ENCODE measurements around the gene TFDP1.
"Not testable (repeated sequence)": the region's sequence is repeated elsewhere in the genome, so short reads cannot be mapped to it uniquely, and the experiment has no call there.

The TFDP1 gene

GRCh38 chr13:113621046-113621445 lies 36.5 kb downstream of the TFDP1 start:
- DNase-seq: no peak

DNA sequence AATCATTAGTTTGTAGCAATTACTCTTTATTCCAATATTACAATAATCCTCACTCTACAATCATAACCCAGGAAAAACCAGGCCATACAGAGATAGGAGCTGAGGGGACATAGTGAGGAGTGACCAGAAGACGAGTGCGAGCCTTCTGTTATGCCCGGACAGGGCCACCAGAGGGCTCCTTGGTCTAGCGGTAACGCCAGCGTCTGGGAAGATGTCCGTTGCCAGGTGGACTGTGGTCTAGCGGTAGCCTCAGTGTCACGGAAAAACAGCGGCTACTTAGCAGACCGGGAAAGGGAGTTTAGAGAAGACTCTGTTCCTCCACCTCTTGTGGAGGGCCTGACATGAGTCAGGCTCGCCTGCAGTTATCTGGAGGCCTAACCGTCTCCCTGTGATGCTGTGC lies 36.9 kb downstream of the TFDP1 start:
- not testable (repeated sequence) for DNase-seq

- not testable (repeated sequence) for DNase-seq
These were observed 37.5 kb downstream of the TFDP1 start for GRCh38 chr13:113621986-113622550.

- no peak for DNase-seq
These were observed 38.4 kb downstream of the TFDP1 start for GRCh38 chr13:113622791-113623490.

GRCh38 chr13:113623491-113624234 lies 39.1 kb downstream of the TFDP1 start:
- no peak for DNase-seq

DNA sequence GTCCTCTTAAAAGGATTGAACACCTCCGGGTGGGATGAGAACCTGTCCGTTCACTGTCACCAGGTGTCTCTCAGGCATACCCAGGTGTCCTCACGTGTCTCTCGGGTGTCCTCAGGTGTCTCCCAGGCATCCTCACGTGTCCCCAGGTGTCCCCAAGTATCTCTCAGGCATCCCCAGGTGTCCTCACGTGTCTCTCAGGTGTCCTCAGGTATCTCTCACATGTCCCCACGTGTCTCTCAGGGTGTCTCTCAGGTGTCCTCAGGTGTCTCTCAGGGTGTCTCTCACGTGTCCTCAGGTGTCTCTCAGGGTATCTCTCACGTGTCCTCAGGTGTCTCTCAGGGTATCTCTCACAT lies 39.7 kb downstream of the TFDP1 start:
- DNase-seq: no peak

- not testable (repeated sequence) for DNase-seq
These were observed 40.2 kb downstream of the TFDP1 start for GRCh38 chr13:113624640-113625304.

DNA sequence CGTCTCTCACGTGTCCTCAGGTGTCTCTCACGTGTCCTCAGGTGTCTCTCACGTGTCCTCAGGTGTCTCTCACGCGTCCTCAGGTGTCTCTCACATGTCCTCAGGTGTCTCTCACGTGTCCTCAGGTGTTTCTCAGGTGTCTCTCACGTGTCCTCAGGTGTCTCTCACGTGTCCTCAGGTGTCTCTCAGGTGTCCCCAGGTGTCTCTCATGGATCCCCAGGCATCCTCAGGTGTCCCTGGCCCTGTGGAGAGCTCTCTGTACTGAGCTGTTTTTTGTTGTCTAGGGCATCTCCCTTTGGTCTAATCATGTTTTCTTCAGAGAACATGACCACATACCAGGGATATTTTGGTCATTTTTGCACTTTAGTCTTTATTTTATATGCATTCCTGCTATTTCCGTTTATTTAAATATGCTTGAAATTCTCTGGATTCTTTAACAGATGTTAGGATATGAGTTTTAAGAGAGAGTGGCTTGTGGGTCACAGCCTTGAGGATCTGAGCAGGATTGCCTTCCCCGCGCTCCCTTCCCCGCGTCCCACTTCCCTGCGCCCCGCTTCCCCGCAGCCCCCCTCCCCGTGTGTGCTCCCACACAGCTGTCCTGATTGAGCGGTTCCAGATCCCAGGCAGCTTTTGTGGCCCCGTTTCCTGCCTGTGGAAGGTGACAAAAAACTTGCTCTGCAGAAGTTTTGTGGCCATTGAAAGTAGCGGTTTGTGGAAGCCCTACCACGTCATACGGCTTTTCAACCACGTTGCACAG lies 41.6 kb downstream of the TFDP1 start:
- no peak for DNase-seq

- no peak for DNase-seq
These were observed 42.6 kb downstream of the TFDP1 start for GRCh38 chr13:113627136-113627535.

GRCh38 chr13:113628291-113629270 lies 44.0 kb downstream of the TFDP1 start:
- DNase-seq: no peak

DNA sequence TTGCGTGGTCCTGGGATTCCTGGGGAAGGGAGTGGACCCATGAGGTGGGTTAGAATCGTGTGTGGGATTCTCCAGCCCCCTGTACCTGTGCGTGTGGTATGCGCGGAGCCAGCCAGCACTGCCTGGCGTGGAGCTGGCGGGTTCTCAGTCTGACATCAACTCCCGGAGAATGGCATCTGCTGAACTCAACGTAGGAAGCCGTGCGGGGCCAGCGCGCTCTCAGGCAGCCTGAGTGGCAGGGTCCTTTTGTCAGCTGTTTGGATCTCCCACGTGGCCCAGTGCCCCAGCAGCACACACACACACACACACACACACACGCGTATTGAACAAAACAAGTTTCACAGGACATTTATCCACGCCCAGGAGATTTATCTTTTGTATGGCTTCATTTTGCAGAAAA lies 45.3 kb downstream of the TFDP1 start:
- DNase-seq: no peak

GRCh38 chr13:113630296-113630695 lies 45.7 kb downstream of the TFDP1 start:
- DNase-seq: no peak

DNA sequence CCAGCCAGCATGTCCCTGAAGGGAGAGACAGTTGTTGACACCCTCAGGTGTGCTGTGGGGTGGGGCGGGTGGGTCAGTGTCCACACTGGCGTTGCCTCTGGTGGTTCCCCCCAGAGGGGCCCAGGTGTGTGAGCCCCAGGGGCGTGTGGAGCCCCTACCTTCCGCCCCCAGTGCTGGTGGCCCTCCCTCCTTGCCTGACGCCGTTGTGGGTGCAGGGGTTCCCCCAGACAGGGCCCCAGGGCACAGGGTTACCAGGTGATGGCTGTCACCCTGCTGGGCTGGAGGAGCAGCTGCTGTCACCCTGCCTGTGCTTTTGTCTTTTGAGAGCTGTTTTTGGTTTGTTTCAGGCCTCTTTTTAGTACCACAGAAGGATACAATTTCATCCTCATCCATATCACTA lies 46.3 kb downstream of the TFDP1 start:
- DNase-seq: no peak

DNA sequence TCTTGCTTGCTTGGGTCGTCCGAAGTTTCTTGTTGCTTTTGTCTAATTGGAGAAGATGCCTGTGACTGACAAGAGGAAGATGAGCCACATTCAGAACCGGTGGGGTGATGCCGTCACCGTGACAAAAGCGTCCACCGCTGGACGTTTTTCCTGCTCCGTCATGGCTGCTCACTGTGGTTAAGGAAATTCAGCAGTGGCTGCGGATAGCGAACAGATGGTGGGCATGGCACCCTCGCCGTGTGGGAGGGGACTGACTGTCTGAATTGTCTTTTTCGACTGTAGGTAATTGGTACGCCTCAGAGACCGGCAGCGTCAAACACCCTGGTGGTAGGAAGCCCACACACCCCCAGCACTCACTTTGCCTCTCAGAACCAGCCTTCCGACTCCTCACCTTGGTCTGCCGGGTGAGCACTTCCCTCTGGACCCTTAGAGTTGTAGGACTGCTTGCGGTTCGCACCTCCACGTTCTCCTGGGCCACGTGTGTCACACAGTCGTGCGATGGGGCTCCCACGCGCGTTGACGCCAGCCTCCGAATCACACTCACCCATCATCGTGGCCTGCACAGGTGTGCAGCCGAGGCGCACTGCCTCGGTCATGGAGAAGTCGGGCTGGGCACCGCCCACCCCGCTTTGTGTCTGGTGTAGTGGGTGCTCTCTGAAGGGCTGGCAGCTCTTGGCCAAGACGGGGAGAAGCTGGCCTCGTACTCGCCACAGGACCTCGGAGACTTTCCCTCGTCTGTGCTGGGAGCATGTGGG lies 47.0 kb downstream of the TFDP1 start:
- DNase-seq: no peak

DNA sequence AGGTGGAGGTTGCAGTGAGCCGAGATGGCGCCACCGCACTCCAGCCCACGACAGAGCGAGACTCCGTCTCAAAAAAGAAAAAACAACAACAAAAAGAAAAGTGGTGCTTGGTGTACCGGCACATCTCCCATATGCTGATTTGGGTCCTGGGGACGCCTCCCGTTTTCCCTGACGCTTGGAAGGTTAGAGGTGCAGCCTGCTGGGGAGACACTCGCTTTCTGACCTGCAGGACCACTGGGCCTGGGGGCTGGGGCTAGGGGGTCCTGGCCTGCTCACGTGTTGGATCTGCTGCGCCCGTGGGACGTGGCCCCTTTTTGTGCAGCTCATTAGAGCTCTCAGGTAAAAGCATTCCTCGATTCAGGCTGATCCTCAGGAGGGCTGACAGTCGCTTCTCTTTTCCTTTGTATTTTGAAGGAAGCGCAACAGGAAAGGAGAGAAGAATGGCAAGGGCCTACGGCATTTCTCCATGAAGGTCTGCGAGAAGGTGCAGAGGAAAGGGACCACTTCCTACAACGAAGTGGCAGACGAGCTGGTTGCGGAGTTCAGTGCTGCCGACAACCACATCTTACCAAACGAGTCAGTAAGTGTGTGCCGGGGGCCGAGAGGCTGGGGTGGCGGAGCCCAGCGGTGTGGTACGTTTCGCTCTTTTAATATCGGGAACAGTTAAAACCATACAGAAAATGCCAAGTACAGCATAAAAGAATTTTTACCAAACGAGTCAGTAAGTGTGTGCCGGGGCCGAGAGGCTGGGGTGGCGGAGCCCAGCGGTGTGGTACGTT lies 48.3 kb downstream of the TFDP1 start:
- DNase-seq: no peak

DNA sequence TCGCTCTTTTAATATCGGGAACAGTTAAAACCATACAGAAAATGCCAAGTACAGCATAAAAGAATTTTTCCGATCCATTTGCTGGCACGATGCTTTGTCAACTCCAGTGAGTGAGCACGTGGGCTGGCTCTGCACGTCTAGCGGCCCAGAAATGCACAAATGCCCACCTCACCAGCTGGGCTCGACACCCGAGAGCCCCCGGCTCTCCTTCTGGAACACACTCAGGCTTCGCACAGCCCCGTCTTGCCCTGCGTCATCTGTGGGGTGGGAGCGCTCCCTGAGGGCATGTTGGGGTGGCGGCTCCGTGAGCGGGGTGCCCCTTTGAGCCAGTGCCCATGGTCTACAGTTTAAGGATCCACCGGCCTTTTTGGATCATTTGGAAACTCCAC lies 48.9 kb downstream of the TFDP1 start:
- DNase-seq: no peak

- DNase-seq: no peak
These were observed 49.9 kb downstream of the TFDP1 start for GRCh38 chr13:113634279-113635047.

GRCh38 chr13:113635048-113635420 lies 50.5 kb downstream of the TFDP1 start:
- DNase-seq: no peak

GRCh38 chr13:113635709-113636108 lies 51.2 kb downstream of the TFDP1 start:
- no peak for DNase-seq
